ENCODE measurements around the gene MPZL3.

MPZL3 gene

GRCh38 chr11:118251858-118252652 lies at the start of gene MPZL3:
Gene MPZL3 (minus strand): TSS chr11:118252365. CDS start chr11:118252294, 71 bp downstream.
- in situ Hi-C loops (cut with MboI; ENCODE audit: low sequenced_read_pairs) = no loop called here

GRCh38 chr11:118301600-118302195 lies 49.5 kb upstream of the MPZL3 start:
- in situ Hi-C loops (cut with MboI; ENCODE audit: low sequenced_read_pairs) = no loop called here

GRCh38 chr11:118295815-118296454 lies 43.8 kb upstream of the MPZL3 start:
- in situ Hi-C loops (cut with MboI; ENCODE audit: low sequenced_read_pairs) = no loop called here

- in situ Hi-C loops (cut with MboI; ENCODE audit: low sequenced_read_pairs) = no loop called here
These were observed 43.0 kb upstream of the MPZL3 start for GRCh38 chr11:118295199-118295598.

- in situ Hi-C loops (cut with MboI; ENCODE audit: low sequenced_read_pairs) = loop anchor here (5.0 kb wide), 1 partner anchor 97 kb away; no protein-coding TSS in a partner anchor
These were observed 41.9 kb upstream of the MPZL3 start for GRCh38 chr11:118294053-118294452.

- in situ Hi-C loops (cut with MboI; ENCODE audit: low sequenced_read_pairs) = loop anchor here (5.0 kb wide), 1 partner anchor 94 kb away; no protein-coding TSS in a partner anchor
These were observed 39.4 kb upstream of the MPZL3 start for GRCh38 chr11:118291477-118292135.

GRCh38 chr11:118290923-118291322 lies 38.8 kb upstream of the MPZL3 start:
- in situ Hi-C loops (cut with MboI; ENCODE audit: low sequenced_read_pairs) = loop anchor here (5.0 kb wide), 1 partner anchor 94 kb away; no protein-coding TSS in a partner anchor

GRCh38 chr11:118289401-118289800 lies 37.2 kb upstream of the MPZL3 start:
- in situ Hi-C loops (cut with MboI; ENCODE audit: low sequenced_read_pairs) = no loop called here

- in situ Hi-C loops (cut with MboI; ENCODE audit: low sequenced_read_pairs) = no loop called here
These were observed 34.8 kb upstream of the MPZL3 start for GRCh38 chr11:118287006-118287405.

- in situ Hi-C loops (cut with MboI; ENCODE audit: low sequenced_read_pairs) = no loop called here
These were observed 34.4 kb upstream of the MPZL3 start for GRCh38 chr11:118286545-118286944.

- in situ Hi-C loops (cut with MboI; ENCODE audit: low sequenced_read_pairs) = no loop called here
These were observed 31.7 kb upstream of the MPZL3 start for GRCh38 chr11:118283756-118284350.

- in situ Hi-C loops (cut with MboI; ENCODE audit: low sequenced_read_pairs) = no loop called here
These were observed 31.0 kb upstream of the MPZL3 start for GRCh38 chr11:118283037-118283636.

GRCh38 chr11:118282606-118283005 lies 30.4 kb upstream of the MPZL3 start:
- in situ Hi-C loops (cut with MboI; ENCODE audit: low sequenced_read_pairs) = no loop called here

- in situ Hi-C loops (cut with MboI; ENCODE audit: low sequenced_read_pairs) = no loop called here
These were observed 29.1 kb upstream of the MPZL3 start for GRCh38 chr11:118281284-118281683.

GRCh38 chr11:118277312-118277711 lies 25.1 kb upstream of the MPZL3 start:
- in situ Hi-C loops (cut with MboI; ENCODE audit: low sequenced_read_pairs) = no loop called here

GRCh38 chr11:118276422-118276821 lies 24.3 kb upstream of the MPZL3 start:
- in situ Hi-C loops (cut with MboI; ENCODE audit: low sequenced_read_pairs) = no loop called here

GRCh38 chr11:118275176-118275575 lies 23.0 kb upstream of the MPZL3 start:
- in situ Hi-C loops (cut with MboI; ENCODE audit: low sequenced_read_pairs) = no loop called here

- in situ Hi-C loops (cut with MboI; ENCODE audit: low sequenced_read_pairs) = no loop called here
These were observed 22.0 kb upstream of the MPZL3 start for GRCh38 chr11:118274186-118274585.

GRCh38 chr11:118272001-118272400 lies 19.8 kb upstream of the MPZL3 start:
- in situ Hi-C loops (cut with MboI; ENCODE audit: low sequenced_read_pairs) = no loop called here

GRCh38 chr11:118267486-118267885 lies 15.3 kb upstream of the MPZL3 start:
- in situ Hi-C loops (cut with MboI; ENCODE audit: low sequenced_read_pairs) = no loop called here

Measured in HL-60/S4 (cell line).